ENCODE measurements around the gene ZBTB12. TPM values are rescaled to one million over a fixed set of nuclear protein-coding genes. Genes with fewer than 3 reads are reported as not detected.

Gene ZBTB12
- total and polyA plus RNA-seq, 9 of the 15 experiments (the other 6 are each of a cell fraction or from before 2014, with no cell fraction given), result 0.03 to 12.4 (median 5.8) TPM; not detected in 1

DNA sequence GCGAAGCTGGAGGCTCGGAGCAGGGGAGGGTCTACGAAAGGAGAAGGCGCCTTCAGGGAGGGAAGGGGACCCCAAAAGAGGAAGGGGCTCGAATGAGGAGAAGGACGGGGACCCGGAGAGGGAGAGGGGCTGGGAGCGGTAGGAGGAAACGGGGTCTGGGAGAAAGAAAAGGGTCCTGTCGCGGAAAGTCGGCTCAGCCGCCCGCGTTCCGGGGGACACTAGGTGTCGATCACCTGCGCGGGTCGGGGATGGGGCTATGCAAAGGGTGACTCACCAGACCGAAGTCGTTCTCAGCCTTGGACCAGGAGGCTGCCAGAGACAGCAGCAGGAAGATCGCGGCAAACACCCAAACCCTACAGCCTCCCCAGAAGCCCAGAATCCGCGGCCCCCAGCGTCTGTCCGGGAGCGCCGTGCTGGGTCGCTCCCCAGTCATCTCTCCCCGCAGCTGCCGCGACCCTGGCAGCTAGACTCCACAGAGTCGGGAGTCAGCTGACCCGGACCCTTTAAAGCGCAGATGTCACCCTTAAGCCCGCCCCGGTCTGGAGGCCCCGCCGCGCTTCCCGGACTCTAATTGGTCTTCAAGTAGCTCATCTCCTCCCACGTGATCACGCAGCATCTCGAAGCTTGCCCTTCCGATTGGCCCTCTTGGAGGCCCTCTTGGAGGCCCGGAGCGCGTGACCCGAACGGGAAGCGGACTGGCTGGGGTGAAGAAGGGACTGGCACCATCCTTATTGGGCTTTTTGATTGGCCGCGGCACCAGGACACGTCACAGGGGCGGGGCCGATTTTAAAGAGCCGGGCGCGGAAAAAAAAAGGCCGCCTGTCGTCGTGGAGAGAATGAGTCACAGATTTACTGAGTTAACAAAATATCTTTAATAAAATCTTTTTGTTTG, 39.3 kb downstream of the ZBTB12 start, which contains the start of gene NEU1 (continued):
- TF ChIP-seq HDAC3 (IDR thresholded peaks at IDR 0.05; ENCODE audit: borderline replicate concordance, partially characterized antibody) (no peak), POU5F1 (IDR thresholded peaks at IDR 0.05; ENCODE audit: borderline replicate concordance, low read depth, low read length, partially characterized antibody) (no peak), NFIX (CRISPR knock-in tag; IDR thresholded peaks at IDR 0.05; ENCODE audit: low read depth) (no peak), NR1H2 (CRISPR knock-in tag; IDR thresholded peaks at IDR 0.05) (0 out of 2 replicates have a peak, but pooled peaks have one; percentile 79), SAP30 (IDR thresholded peaks at IDR 0.05; ENCODE audit: borderline replicate concordance, insufficient read depth, low read depth, low read length, poor library complexity, severe bottlenecking) (peak; percentile 100), RBFOX2 (IDR thresholded peaks at IDR 0.05; ENCODE audit: low read depth, low read length) (peak; percentile 99), GTF2E2 (tag; IDR thresholded peaks at IDR 0.05) (0 out of 2 replicates have a peak, but pooled peaks have one; percentile 37), TRIM28 (IDR thresholded peaks at IDR 0.05) (peak; percentile 76; the same call in 1 of the 2 replicates), PRPF4 (IDR thresholded peaks at IDR 0.05; ENCODE audit: insufficient read depth, low read depth, low read length, poor library complexity, severe bottlenecking) (no peak), MCM5 (IDR thresholded peaks at IDR 0.05; ENCODE audit: low read depth) (no peak), ZNF41 (CRISPR knock-in tag; conservative IDR thresholded peaks at IDR 0.05) (0 out of 2 replicates have a peak, but pooled peaks have one; percentile 33), ESRRB (CRISPR knock-in tag; IDR thresholded peaks at IDR 0.05; ENCODE audit: borderline replicate concordance) (no peak)
- TF ChIP-seq, protein P1, sequence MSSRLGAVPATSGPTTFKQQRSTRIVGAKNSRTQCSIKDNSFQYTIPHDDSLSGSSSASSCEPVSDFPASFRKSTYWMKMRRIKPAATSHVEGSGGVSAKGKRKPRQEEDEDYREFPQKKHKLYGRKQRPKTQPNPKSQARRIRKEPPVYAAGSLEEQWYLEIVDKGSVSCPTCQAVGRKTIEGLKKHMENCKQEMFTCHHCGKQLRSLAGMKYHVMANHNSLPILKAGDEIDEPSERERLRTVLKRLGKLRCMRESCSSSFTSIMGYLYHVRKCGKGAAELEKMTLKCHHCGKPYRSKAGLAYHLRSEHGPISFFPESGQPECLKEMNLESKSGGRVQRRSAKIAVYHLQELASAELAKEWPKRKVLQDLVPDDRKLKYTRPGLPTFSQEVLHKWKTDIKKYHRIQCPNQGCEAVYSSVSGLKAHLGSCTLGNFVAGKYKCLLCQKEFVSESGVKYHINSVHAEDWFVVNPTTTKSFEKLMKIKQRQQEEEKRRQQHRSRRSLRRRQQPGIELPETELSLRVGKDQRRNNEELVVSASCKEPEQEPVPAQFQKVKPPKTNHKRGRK (tag; IDR thresholded peaks at IDR 0.05), result peak; percentile 72
- TF ChIP-seq, protein P2, sequence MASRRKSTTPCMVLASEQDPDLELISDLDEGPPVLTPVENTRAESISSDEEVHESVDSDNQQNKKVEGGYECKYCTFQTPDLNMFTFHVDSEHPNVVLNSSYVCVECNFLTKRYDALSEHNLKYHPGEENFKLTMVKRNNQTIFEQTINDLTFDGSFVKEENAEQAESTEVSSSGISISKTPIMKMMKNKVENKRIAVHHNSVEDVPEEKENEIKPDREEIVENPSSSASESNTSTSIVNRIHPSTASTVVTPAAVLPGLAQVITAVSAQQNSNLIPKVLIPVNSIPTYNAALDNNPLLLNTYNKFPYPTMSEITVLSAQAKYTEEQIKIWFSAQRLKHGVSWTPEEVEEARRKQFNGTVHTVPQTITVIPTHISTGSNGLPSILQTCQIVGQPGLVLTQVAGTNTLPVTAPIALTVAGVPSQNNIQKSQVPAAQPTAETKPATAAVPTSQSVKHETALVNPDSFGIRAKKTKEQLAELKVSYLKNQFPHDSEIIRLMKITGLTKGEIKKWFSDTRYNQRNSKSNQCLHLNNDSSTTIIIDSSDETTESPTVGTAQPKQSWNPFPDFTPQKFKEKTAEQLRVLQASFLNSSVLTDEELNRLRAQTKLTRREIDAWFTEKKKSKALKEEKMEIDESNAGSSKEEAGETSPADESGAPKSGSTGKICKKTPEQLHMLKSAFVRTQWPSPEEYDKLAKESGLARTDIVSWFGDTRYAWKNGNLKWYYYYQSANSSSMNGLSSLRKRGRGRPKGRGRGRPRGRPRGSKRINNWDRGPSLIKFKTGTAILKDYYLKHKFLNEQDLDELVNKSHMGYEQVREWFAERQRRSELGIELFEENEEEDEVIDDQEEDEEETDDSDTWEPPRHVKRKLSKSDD (conservative IDR thresholded peaks at IDR 0.05; ENCODE audit: low read length), result no peak; the same call in 1 of the 2 replicates
- TF ChIP-seq, protein P3, sequence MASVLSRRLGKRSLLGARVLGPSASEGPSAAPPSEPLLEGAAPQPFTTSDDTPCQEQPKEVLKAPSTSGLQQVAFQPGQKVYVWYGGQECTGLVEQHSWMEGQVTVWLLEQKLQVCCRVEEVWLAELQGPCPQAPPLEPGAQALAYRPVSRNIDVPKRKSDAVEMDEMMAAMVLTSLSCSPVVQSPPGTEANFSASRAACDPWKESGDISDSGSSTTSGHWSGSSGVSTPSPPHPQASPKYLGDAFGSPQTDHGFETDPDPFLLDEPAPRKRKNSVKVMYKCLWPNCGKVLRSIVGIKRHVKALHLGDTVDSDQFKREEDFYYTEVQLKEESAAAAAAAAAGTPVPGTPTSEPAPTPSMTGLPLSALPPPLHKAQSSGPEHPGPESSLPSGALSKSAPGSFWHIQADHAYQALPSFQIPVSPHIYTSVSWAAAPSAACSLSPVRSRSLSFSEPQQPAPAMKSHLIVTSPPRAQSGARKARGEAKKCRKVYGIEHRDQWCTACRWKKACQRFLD (CRISPR knock-in tag; IDR thresholded peaks at IDR 0.05), result no peak; the same call in 1 of the 2 replicates
- TF ChIP-seq, protein P4, sequence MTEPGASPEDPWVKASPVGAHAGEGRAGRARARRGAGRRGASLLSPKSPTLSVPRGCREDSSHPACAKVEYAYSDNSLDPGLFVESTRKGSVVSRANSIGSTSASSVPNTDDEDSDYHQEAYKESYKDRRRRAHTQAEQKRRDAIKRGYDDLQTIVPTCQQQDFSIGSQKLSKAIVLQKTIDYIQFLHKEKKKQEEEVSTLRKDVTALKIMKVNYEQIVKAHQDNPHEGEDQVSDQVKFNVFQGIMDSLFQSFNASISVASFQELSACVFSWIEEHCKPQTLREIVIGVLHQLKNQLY (CRISPR knock-in tag; conservative IDR thresholded peaks at IDR 0.05), result peak in 1 of 2 experiments; percentile 92; a peak in 3 of 4 replicates
- TF ChIP-seq, protein P5, sequence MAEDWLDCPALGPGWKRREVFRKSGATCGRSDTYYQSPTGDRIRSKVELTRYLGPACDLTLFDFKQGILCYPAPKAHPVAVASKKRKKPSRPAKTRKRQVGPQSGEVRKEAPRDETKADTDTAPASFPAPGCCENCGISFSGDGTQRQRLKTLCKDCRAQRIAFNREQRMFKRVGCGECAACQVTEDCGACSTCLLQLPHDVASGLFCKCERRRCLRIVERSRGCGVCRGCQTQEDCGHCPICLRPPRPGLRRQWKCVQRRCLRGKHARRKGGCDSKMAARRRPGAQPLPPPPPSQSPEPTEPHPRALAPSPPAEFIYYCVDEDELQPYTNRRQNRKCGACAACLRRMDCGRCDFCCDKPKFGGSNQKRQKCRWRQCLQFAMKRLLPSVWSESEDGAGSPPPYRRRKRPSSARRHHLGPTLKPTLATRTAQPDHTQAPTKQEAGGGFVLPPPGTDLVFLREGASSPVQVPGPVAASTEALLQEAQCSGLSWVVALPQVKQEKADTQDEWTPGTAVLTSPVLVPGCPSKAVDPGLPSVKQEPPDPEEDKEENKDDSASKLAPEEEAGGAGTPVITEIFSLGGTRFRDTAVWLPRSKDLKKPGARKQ (CRISPR knock-in tag; IDR thresholded peaks at IDR 0.05), result no peak
